HFF-Myc (cell line): Measurements from ENCODE around the gene TNIP1.

Experiments
- DNase-seq: peaks from one replicate; pipeline ENCODE4 v3.0.0-alpha.2; 2011; ENCODE audit warnings: low read depth; ENCODE audit errors: extremely low read depth
- H3K4me3 ChIP-seq: replicated peaks from 2 replicates; pipeline ENCODE4 v1.5.1; 2011; ENCODE audit warnings: low read depth, mild to moderate bottlenecking, control low read depth, low read length
- TF ChIP-seq, protein P1 (sequence below): IDR thresholded peaks from 2 replicates; pipeline ENCODE4 v1.5.1; 2012; ENCODE audit warnings: mild to moderate bottlenecking, low read depth, low read length, control low read depth; ENCODE audit errors: missing control alignments

Gene TNIP1

GRCh38 chr5:151093476-151093889 lies 12.6 kb upstream of the TNIP1 start:
- no peak overlapping the region for H3K4me3 ChIP-seq
- no peak for DNase-seq
- TF ChIP-seq, protein P1, sequence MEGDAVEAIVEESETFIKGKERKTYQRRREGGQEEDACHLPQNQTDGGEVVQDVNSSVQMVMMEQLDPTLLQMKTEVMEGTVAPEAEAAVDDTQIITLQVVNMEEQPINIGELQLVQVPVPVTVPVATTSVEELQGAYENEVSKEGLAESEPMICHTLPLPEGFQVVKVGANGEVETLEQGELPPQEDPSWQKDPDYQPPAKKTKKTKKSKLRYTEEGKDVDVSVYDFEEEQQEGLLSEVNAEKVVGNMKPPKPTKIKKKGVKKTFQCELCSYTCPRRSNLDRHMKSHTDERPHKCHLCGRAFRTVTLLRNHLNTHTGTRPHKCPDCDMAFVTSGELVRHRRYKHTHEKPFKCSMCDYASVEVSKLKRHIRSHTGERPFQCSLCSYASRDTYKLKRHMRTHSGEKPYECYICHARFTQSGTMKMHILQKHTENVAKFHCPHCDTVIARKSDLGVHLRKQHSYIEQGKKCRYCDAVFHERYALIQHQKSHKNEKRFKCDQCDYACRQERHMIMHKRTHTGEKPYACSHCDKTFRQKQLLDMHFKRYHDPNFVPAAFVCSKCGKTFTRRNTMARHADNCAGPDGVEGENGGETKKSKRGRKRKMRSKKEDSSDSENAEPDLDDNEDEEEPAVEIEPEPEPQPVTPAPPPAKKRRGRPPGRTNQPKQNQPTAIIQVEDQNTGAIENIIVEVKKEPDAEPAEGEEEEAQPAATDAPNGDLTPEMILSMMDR: no peak

DNA sequence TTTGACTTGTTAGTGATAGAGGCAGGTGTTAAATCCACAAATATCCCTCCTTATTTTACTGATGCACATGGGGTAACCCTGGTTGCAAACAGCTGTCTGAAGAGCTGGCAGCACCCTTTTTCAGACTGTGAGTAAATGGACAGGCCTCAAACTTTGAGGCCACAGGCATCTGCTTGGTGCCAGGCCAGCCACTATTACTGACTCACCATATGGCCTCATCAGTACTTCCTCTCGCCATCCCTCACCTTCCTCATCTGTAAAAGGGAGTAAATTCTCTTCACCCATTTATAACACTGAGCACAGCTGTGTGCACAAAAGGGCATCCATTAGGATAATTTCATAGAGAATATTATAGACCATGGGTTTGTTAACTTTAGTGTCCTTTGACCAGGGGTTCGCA lies 11.9 kb upstream of the TNIP1 start:
- TF ChIP-seq, protein P1: no peak
- no peak for DNase-seq
- H3K4me3 ChIP-seq: no peak overlapping the region

- TF ChIP-seq, protein P1: no peak
- no peak overlapping the region for H3K4me3 ChIP-seq
- no peak for DNase-seq
These were observed 8.9 kb upstream of the TNIP1 start for GRCh38 chr5:151089726-151090125.

DNA sequence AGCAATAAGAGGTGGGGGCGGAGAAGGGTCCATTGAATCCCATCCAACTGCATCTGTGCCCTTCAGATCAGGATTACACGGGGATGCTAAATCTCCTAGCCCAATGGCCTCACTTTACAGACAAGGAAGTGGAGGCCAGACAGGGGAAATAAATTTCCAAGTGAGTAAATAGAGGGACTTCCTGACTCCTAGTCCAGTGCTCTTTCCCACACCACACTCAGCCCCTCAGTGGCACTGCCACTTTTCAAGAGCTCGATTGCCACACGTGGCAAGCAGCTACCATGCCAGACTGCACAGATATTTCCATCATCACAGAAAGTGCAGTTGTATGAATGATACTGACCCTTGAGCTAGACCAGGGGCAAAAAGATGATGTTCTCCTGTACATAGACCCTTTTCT lies 8.2 kb upstream of the TNIP1 start:
- H3K4me3 ChIP-seq: no peak overlapping the region
- no peak for DNase-seq
- TF ChIP-seq, protein P1: no peak

DNA sequence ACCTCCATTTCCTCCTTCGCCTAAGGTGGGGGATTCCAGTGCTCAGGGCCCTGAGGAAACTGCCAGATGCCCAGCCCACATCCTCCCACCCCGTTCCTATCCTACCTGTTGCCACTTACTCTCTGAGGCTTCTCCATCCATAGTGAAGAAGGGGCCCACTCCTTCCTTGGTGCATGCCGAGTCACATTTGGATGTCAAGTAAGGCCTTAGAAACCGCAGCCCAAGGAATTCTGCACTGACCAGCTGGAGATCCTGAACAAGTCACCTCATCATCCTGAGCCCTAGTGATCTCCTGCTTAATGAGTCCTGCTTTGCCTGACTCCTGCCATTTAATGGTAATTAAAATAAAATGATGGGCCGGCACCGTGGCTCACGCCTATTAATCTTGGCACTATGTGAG lies 6.7 kb upstream of the TNIP1 start:
- no peak for DNase-seq
- no peak overlapping the region for H3K4me3 ChIP-seq
- TF ChIP-seq, protein P1: no peak

- TF ChIP-seq, protein P1: no peak
These were observed 6.1 kb upstream of the TNIP1 start for GRCh38 chr5:151086905-151087360.

GRCh38 chr5:151086192-151086869 lies 5.5 kb upstream of the TNIP1 start:
- no peak for DNase-seq
- H3K4me3 ChIP-seq: no peak overlapping the region
- TF ChIP-seq, protein P1: no peak

More at GRCh38 chr5:151086905-151087360, 6.1 kb upstream of the TNIP1 start:
- DNase-seq: no peak
- no peak overlapping the region for H3K4me3 ChIP-seq
